ENCODE data around the gene NT5DC1.

DNA sequence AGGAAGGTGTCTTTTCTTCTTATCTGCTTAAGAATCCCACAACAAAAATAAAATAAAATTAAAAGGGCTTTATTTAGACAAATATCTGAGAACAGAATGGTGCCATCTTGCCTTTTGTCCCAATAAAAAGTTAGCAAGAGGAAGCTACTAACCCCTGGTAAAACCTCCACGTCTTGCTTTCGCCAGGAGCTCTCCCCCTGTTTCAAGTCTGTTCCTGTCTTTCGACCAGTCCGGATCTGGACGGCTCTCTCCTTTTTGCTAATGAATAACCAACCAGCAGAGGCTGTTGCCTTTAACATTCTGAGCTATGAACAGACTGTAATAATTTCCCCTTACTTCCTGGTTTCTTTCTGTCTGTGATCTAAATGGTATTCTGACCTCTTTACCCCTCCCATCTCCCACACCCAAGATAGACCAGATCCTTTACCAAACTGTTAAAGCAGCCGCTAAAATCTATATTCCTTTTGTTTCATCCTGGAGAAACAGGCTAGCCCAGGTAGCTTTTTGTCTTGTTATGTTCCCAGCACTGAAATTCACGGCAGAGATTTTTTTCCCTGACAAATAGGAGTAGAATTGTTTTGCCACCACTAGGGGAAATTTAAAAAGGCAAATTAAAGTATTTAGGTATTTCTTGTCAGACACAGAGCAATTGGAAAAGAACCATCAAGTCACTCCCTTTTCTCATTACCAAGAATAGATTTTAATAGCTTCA, 39.9 kb upstream of the NT5DC1 start, which contains the start of gene FRK:
- TF ChIP-seq, protein P1, sequence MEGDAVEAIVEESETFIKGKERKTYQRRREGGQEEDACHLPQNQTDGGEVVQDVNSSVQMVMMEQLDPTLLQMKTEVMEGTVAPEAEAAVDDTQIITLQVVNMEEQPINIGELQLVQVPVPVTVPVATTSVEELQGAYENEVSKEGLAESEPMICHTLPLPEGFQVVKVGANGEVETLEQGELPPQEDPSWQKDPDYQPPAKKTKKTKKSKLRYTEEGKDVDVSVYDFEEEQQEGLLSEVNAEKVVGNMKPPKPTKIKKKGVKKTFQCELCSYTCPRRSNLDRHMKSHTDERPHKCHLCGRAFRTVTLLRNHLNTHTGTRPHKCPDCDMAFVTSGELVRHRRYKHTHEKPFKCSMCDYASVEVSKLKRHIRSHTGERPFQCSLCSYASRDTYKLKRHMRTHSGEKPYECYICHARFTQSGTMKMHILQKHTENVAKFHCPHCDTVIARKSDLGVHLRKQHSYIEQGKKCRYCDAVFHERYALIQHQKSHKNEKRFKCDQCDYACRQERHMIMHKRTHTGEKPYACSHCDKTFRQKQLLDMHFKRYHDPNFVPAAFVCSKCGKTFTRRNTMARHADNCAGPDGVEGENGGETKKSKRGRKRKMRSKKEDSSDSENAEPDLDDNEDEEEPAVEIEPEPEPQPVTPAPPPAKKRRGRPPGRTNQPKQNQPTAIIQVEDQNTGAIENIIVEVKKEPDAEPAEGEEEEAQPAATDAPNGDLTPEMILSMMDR (IDR thresholded peaks at IDR 0.05): peak; percentile 7 to 23
- TF ChIP-seq POLR2A (IDR thresholded peaks at IDR 0.05) (no peak), EP300 (IDR thresholded peaks at IDR 0.05) (no peak)
